ENCODE results near the gene MTHFSD.
A peak's percentile ranks its signal among the peaks of the same experiment; 100 is the strongest.

Gene MTHFSD

DNA sequence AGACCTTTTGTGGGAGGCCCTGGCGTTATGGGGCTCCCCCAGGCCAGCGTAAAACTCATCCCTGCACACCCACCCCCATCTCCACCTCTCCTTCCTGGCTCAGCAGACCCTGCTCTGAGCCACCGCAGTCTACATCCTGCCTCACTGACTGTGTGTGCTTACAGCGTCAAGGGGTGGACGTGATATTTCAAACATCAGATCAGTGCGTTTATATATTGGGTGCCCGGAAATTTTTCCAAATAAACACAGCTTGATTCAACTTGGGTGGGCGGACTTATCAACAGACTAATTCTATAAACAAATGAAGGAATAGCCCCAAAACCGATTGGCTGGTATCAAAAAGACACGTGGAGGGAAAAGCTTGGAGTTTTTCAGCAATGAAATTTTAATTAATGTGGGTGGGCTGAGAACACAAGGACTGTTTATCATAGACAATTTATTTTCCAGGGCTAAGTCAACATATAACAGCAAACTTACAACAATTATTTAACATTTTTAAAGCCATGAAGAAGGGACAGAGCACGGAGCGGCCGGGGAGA is 23.1 kb upstream of the MTHFSD start, which contains the start of gene FOXL1:
FOXL1 (plus strand) TSS at position 489 of the 539 bp plus-strand sequence. CDS start 175 bp downstream, outside the sequence.
- Histone ChIP-seq H3K4me3 (no peak within 1 kb of the TSS), H3K36me3 (replicated peaks) (no peaks in the 10 kb centered on the region), H3K9me3 (no peaks in the 10 kb centered on the region), H3K27me3 (ENCODE audit: low read depth) (no peaks in the 10 kb centered on the region), H3K4me1 (peaks cover 10% of the 10 kb centered on the region; the same call in 1 of the 2 replicates)
- no peak for DNase-seq (ENCODE audit: low spot score in 2 of 2)
- in situ Hi-C loops (cut with MboI; ENCODE audit: low sequenced_read_pairs): no loop called here

DNA sequence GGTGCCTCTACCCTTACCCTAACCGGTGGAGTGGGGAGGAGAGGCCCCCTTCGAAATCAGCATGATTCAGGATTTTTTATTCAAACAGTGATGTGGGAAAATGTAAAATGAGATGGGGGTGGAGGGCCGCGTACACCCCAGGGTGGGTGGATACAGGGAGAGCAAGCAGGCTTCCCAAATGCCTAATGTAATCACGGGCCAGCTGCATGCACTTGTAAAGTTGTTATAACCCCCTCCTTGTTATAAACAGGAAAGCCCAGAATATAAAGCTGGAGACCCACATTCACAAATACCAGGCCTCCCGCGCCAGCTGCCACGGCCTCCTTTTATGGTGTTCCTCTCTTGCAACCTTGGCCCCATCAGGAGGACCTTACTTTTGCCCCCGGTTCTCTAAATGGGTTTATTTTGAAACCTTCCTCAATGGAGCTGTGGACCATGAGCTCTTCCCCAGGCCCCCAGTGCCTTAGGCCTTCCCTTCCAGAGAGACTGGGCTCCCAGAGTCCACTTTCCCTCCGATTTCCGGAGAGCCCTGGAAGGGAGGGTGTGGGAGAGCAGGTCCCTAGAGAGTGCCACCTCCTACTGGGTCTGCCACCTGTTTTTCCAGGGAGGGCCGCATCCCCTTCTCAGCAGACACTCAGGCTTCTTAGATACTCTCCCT is 22.4 kb upstream of the MTHFSD start:
- in situ Hi-C loops (cut with MboI; ENCODE audit: low sequenced_read_pairs): no loop called here
- peaks cover 10% of the 10 kb centered on the region; the same call in 1 of the 2 replicates for H3K4me1 ChIP-seq
- DNase-seq (ENCODE audit: low spot score in 2 of 2): no peak
- no peak overlapping the region for H3K4me3 ChIP-seq
- H3K27me3 ChIP-seq (ENCODE audit: low read depth): no peaks in the 10 kb centered on the region
- H3K36me3 ChIP-seq (replicated peaks): no peaks in the 10 kb centered on the region
- H3K9me3 ChIP-seq: no peaks in the 10 kb centered on the region

GRCh38 chr16:86576591-86577313 is 21.7 kb upstream of the MTHFSD start:
- Histone ChIP-seq H3K27me3 (ENCODE audit: low read depth) (no peaks in the 10 kb centered on the region), H3K9me3 (no peaks in the 10 kb centered on the region), H3K4me3 (peak overlapping the region; percentile 42), H3K4me1 (peaks cover 10% of the 10 kb centered on the region; the same call in 1 of the 2 replicates), H3K36me3 (replicated peaks) (no peaks in the 10 kb centered on the region)
- DNase-seq (ENCODE audit: low spot score in 2 of 2): no peak
- in situ Hi-C loops (cut with MboI; ENCODE audit: low sequenced_read_pairs): no loop called here

DNA sequence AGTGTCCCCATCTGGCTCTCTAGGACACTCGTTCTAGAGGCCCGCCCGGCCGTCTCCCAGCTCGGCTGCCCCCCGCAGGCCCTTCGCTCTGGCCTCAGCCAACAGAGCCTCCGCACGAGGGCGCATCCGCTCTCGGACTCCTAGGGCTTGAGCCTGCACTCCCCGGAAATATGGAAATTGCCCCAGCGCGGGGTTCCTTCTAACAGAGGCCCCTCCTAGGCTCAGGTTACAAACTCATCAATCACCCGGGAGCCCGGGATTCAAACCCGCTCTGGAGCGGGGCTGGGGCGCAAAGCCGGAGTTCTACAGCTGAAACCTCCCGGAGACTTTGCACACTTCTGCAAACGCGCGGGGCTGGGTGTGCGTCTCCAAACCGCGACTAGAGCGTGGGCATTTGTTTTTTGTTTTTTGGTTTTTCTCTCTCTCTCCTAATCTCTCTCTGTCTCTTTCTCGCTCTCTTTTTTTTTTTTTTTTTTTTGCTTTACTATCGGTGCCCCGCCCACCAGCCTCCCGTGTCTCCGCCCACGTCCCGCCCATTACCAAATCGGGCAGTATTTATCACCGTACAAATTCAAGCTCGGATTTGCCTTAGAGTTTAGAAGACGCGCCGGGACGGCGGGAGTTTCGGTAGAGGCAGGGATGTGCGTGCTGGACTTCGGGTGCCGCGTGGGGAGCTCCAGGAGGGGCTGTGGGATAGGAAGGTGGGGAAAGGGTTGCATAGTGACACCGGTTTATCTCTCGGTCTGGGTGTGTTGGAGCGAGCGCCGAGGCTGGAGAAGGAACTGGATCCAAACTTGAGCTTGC is 20.9 kb upstream of the MTHFSD start:
- no peaks in the 10 kb centered on the region for H3K36me3 ChIP-seq (replicated peaks)
- H3K9me3 ChIP-seq: no peaks in the 10 kb centered on the region
- in situ Hi-C loops (cut with MboI; ENCODE audit: low sequenced_read_pairs): no loop called here
- peaks cover 4% of the 10 kb centered on the region for H3K27me3 ChIP-seq (ENCODE audit: low read depth)
- H3K4me3 ChIP-seq: peak overlapping the region; percentile 42
- DNase-seq (ENCODE audit: low spot score in 2 of 2): peak; percentile 79 to 94
- H3K4me1 ChIP-seq: peaks cover 10% of the 10 kb centered on the region; the same call in 1 of the 2 replicates

GRCh38 chr16:86575095-86575685 is 20.2 kb upstream of the MTHFSD start:
- Histone ChIP-seq H3K4me3 (no peak overlapping the region), H3K9me3 (no peaks in the 10 kb centered on the region), H3K36me3 (replicated peaks) (no peaks in the 10 kb centered on the region), H3K4me1 (peaks cover 10% of the 10 kb centered on the region; the same call in 1 of the 2 replicates), H3K27me3 (ENCODE audit: low read depth) (peaks cover 11% of the 10 kb centered on the region)
- no peak for DNase-seq (ENCODE audit: low spot score in 2 of 2)
- in situ Hi-C loops (cut with MboI; ENCODE audit: low sequenced_read_pairs): no loop called here

DNA sequence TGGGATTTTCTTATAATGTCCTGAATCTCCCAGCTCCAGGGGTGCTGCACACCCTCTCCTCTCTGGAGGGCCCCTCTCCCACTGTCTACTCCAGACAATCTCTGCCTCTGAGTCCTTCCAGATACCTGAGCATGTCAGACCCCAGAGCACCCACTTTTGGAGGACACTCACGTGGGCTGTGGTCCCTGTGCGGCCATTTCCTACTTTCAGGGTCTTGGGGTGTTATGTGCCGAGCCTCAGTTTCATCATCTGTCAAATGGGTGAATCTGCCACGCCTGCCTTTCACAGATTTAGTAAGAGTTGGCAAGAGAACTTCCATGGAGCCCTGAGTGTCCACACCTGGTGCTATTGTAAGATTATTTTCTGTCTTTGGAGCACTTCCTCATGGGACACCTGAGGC is 19.6 kb upstream of the MTHFSD start:
- in situ Hi-C loops (cut with MboI; ENCODE audit: low sequenced_read_pairs): no loop called here
- peaks cover 10% of the 10 kb centered on the region; the same call in 1 of the 2 replicates for H3K4me1 ChIP-seq

GRCh38 chr16:86573646-86574508 is 18.8 kb upstream of the MTHFSD start:
- in situ Hi-C loops (cut with MboI; ENCODE audit: low sequenced_read_pairs): no loop called here
- H3K4me1 ChIP-seq: peaks cover 10% of the 10 kb centered on the region; the same call in 1 of the 2 replicates

More for the DNA sequence above, 19.6 kb upstream of the MTHFSD start:
- peaks cover 17% of the 10 kb centered on the region for H3K27me3 ChIP-seq (ENCODE audit: low read depth)
- no peak overlapping the region for H3K4me3 ChIP-seq
- no peaks in the 10 kb centered on the region for H3K36me3 ChIP-seq (replicated peaks)
- H3K9me3 ChIP-seq: no peaks in the 10 kb centered on the region
- DNase-seq (ENCODE audit: low spot score in 2 of 2): no peak

DNA sequence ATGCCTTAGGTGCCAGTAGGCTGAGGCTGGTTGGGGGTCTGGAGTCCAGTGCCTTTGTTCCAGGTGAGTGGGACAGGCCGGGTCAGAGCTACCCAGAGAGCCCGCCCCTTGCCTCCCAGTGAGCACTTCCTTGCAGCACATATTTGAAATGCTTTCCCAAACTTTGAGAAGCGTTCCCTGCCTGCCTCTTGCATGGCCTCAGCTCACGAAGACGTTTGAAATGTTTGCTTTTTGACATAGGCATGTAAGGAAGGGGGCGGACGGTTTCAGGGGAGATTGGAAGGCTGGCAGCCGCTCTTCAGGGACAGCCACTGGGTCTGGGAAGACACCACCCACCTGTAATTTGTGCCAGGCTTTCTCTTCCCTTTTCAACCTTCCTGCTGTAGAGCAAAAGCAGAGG is 18.2 kb upstream of the MTHFSD start:
- H3K4me1 ChIP-seq: peaks cover 10% of the 10 kb centered on the region; the same call in 1 of the 2 replicates
- peaks cover 29% of the 10 kb centered on the region for H3K27me3 ChIP-seq (ENCODE audit: low read depth)
- no peak for DNase-seq (ENCODE audit: low spot score in 2 of 2)
- in situ Hi-C loops (cut with MboI; ENCODE audit: low sequenced_read_pairs): no loop called here
- H3K4me3 ChIP-seq: no peak overlapping the region
- H3K36me3 ChIP-seq (replicated peaks): no peaks in the 10 kb centered on the region
- no peaks in the 10 kb centered on the region for H3K9me3 ChIP-seq

More at GRCh38 chr16:86573646-86574508, 18.8 kb upstream of the MTHFSD start:
- Histone ChIP-seq H3K9me3 (no peaks in the 10 kb centered on the region), H3K36me3 (replicated peaks) (no peaks in the 10 kb centered on the region), H3K4me3 (no peak overlapping the region), H3K27me3 (ENCODE audit: low read depth) (peaks cover 24% of the 10 kb centered on the region)
- DNase-seq (ENCODE audit: low spot score in 2 of 2): no peak

DNA sequence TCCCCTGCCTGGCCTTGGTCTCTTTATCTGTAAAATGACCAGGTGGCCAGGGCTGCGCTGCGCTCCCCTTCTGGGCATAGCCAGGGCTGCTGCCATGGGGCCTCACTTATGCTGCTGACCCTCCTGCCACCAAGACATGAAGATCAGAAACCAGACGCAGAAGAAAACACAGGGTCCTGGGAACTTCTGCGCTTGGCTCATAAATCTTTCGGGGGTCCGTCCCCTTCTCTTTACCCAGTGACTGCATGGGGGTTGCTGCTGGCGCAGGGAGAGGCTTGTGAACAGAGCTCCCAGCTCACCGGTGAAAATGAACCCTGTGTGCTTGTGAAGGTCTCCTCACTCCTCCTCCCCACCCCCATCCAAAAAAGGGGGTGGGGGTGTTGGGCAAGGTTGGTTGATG is 17.6 kb upstream of the MTHFSD start:
- no peak for DNase-seq (ENCODE audit: low spot score in 2 of 2)
- H3K36me3 ChIP-seq (replicated peaks): no peaks in the 10 kb centered on the region
- in situ Hi-C loops (cut with MboI; ENCODE audit: low sequenced_read_pairs): no loop called here
- peaks cover 32% of the 10 kb centered on the region for H3K27me3 ChIP-seq (ENCODE audit: low read depth)
- H3K4me3 ChIP-seq: no peak overlapping the region
- H3K4me1 ChIP-seq: peaks cover 10% of the 10 kb centered on the region; the same call in 1 of the 2 replicates
- no peaks in the 10 kb centered on the region for H3K9me3 ChIP-seq

GRCh38 chr16:86572041-86572521 is 17.0 kb upstream of the MTHFSD start:
- Histone ChIP-seq H3K4me1 (peaks cover 10% of the 10 kb centered on the region; the same call in 1 of the 2 replicates), H3K27me3 (ENCODE audit: low read depth) (peaks cover 37% of the 10 kb centered on the region), H3K9me3 (no peaks in the 10 kb centered on the region), H3K4me3 (no peak overlapping the region), H3K36me3 (replicated peaks) (no peaks in the 10 kb centered on the region)
- in situ Hi-C loops (cut with MboI; ENCODE audit: low sequenced_read_pairs): no loop called here
- no peak for DNase-seq (ENCODE audit: low spot score in 2 of 2)

GRCh38 chr16:86571530-86571915 is 16.5 kb upstream of the MTHFSD start:
- Histone ChIP-seq H3K36me3 (replicated peaks) (no peaks in the 10 kb centered on the region), H3K4me3 (no peak overlapping the region), H3K9me3 (no peaks in the 10 kb centered on the region), H3K27me3 (ENCODE audit: low read depth) (peaks cover 38% of the 10 kb centered on the region), H3K4me1 (peaks cover 6% of the 10 kb centered on the region; the same call in 1 of the 2 replicates)
- in situ Hi-C loops (cut with MboI; ENCODE audit: low sequenced_read_pairs): no loop called here
- DNase-seq (ENCODE audit: low spot score in 2 of 2): no peak

All from HAP-1 (cell line).